HG03354 (cell line): ENCODE data around the gene TESK1.
"Not testable (repeated sequence)": the region's sequence is repeated elsewhere in the genome, so short reads cannot be mapped to it uniquely, and the experiment has no call there.

Experiments used
- ATAC-seq: cut with Tn5 transposase; IDR thresholded peaks from one replicate; pipeline ENCODE4 v1.9.1; 2021; ENCODE audit warnings: mild to moderate bottlenecking; ENCODE audit not compliant: unreplicated experiment, poor library complexity, severe bottlenecking

TESK1 gene

DNA sequence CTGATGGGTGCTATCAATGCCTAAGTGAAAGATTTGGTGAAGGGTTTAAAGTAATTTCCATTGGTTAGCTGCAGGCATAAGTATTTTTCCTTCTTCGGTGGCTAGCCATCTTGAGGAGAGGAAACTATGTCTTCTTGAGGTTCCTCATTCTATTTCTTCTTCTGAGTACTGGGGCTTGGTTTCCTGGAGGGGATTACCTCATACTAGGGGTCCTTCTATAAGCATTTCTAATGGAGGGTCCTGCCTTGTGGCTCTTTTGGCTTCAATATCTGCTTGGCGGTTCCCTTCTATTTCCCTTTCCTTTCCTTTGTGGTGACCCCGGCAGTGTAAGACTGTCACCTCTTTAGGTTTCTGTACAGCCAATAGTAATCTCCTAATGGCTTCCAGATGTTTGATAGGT lies 36.4 kb downstream of the TESK1 start:
- not testable (repeated sequence) for ATAC-seq

DNA sequence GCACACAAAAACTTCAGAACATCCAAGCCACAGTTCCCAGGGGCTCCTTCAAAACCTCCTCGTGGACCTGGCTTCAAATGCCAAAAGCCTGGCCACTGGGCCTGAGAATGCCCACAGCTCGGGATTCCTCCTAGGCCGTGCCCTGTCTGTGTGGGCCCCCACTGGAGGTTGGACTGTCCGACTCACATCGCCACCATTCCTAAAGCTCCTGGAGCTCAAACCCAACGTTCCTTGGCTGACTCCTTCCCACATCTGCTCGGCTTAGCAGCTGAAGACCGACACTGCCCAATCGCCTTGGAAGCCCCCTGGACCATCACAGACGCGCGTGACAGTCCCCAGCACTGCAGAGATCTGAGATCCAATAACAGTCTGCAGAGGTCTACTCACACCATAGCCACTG lies 38.0 kb downstream of the TESK1 start:
- ATAC-seq = no peak

DNA sequence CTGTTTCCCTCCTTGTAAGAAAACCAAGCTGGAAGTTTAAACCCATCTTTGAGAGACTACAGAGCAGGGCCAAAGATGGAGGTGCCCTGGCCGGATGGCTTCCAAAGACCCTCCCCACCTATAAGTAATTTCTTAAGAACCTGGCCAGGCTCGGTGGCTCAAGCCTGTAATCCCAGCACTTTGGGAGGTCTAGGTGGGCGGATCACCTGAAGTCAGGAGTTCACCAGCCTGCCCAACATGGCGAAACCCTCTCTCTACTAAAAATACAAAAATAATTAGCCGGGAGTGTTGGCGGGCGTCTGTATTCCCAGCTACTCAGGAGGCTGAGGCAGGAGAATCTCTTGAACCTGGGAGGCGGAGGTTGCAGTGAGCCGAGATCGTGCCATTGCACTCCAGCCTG lies 40.7 kb downstream of the TESK1 start:
- not testable (repeated sequence) for ATAC-seq

DNA sequence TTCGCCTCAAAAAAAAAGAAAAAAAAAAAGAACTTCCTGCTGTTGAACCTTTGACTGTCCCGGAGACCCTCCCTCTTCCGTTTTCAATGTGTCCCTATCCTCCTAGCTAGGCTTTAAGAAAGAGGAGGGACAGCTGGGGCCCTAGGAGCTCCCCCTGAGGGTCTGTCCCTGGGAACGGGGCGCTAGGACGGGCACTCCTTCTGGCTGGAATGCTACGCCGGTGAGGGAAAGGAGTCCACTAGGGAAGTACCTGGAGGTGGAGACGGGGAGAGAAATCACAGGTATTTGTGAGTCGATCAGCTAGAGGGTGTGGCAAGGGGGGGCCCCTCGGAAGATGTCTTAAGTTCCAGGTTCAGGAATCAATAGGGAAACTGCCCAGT lies 41.1 kb downstream of the TESK1 start:
- ATAC-seq = no peak

DNA sequence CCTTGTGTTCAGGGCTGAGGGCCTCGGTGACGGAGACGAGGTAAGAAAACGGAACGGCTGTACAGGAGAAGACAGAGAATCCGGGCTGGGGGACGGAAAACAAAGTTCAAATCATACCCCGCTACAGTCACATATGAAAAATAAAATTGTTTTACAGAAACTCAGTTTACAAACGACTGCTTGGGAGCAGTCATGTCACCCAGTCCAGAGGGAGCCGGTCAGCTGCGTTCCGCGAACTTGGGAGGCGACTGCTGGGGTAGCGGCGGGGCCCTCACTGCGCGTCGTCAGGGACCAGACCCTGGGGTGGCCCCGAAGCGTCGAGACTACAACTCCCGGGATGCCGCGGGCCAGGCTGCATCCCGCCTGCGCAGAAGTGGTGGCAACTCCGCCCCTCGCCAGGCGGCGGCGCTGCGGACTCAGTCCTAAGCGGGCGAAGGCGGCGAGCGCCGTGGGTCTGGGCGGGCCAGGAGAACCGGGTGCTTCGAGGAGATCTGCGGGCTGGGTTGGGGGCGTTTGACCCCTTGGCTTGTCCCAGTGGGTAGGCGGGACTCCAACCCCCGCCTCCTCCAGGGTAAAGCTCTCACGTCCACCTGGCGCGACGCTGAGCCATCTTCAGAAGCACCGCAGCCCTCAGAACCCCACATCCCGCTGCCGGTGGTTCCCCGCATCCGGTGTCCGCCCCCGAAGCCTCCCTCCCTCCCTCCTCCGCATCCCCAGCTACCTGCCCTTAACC lies 41.6 kb downstream of the TESK1 start:
- ATAC-seq = peak; percentile 87

DNA sequence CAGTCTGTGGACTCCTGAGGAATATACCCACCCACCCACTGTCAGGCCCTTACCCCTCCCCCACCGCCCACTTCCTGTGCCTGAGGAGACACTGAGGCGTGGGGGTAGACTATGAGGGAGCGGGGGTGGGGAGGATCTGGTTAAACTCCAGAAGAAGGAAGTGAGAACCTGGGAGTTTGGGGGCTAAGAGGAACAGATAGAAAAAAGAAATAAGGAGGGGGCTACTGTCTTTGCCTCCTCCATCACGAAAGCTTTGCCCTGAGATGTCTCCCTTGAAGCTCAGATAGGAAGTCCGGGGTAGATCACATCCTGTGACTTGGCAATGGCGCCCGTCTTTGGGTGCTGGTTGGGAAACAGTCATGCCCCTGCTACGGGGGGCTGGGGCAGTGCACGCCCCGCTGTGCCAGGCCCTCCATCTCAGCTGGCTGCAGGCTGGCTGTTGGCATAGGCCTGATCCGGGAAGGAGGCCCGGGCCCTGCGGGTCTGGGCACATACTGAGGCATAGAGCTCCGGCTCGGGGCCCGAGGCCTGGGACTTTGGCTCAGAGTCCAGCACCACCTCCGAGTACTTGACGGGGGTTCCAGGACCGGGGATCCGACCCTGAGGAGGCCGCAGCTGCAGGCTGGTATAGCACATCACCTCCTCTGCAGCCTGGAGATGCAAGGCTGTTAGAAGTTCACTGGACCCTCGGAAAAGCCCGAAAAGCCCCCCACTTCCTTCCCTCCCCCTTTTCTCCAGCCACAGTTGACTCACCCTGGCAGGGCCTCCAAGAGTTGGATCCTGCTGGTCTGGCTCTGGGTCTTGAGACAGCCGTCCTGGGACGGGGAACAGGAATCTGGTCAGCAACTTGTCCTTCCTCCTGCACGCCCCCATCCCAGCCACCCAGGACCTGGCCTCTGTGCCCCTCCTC lies 44.6 kb downstream of the TESK1 start:
- ATAC-seq = no peak

DNA sequence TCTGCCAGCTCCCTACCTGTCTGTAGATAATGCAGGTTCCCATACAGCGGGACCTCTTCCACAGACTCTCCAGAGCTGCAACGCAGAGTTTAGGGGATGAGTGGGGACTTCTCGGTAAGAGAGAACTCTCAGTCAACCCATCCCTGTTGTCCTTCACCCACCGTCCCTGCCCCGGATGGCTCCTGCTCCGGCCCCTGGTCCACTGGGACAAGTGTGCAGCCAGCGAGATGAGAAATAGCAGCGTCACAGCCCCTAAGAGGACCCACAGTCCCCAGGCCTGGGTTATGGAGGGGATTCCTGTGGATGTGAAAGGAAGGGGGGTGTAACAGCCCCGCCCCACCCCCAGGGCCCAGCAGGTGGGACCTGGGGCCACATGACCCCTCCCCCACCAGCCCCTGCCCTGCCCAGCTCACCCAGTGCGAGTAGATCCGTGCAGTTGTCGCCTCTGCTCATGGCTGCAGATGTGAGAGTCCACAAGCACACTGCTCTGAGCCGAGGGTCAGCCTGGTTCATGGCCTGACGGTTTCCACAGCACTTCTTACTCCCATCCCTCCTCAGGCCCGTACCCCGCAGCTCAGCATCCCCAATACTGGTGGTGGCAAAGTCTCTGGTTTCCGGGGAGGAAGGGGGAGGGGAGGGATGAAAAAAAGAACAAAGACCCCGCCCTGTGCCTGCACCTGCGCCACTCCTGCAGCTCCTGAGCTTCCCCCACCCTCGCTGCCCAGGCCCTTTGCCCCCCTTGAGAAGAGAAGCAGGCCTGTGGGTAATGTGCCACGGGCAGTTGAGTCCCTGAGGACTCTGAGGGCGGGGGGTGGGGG lies 45.5 kb downstream of the TESK1 start, which contains the start of gene SIT1:
TSS of gene SIT1 (minus strand) at position 591 of the 818 bp plus-strand sequence. CDS start at position 513, 78 bp downstream.
- no peak for ATAC-seq

DNA sequence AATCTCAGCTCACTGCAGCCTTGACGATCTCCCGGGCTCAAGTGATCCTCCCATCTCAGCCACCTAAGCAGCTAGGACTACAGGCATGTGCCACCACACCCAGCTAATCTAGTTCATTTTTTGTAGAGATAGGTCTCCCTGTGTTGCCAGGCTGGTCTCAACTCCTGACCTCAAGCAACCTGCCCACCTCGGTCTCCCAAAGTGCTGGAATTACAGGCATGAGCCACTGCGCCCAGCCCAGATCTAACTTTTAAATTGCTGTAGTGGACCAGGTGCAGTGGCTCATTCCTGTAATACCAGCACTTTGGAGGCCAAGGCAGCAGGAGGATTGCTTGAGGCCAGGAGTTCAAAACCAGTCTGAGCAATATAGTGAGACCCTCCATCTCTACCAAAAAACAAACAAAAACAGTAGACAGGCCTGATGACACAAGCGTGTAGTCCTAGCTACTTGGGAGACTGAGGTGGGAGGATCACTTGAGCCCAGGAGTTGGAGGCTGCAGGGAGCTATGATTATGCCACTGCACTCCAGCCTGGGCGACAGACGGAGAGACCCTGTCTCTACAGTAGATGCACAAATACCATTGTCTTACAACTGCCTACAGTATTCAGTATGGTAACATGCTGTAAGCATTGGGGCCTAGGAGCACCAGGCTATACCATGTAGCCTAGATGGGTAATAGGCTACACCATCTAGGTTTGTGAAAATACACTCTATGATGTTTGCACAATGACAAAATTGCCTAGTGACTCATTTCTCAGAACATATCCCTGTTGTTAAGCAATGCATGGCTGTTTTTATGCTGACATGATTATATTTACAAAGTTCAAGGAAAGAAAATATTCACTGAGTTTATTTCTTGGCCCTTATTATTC lies 47.1 kb downstream of the TESK1 start:
- ATAC-seq = no peak

DNA sequence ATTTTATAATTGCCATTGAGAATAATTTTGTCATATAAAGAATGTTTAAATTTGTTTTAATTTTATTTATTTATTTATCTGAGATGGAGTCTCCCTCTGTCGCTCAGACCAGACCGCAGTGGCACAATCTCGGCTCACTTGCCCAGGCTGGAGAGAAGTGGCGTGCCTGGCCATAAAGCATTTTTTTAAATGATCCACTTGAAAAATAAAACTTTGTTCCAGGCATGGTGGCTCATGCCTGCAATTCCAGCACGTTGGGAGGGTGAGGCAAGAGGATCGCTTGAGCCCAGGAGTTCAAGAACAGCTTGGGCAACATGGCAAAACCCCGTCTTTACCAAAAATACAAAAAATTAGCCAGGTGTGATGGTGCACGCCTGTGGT lies 47.8 kb downstream of the TESK1 start:
- no peak for ATAC-seq

DNA sequence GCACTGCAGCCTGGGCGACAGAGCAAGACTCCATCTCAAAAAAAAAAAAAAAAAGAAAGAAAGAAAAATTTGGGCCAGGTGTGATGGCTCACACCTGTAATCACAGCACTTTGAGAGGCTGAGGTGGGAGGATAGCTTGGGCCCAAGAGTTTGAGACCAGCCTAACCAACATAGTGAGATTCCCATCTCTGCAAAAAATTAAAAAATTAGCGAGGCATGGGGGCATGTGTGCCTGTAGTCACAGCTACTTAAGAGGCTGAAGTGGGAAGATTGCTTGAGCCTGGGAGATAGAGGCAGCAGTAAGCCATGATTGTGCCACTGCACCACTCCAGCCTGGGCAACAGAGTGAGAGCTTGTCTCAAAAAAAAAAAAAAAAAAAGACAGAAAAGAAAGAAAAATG lies 48.5 kb downstream of the TESK1 start:
- no peak for ATAC-seq

DNA sequence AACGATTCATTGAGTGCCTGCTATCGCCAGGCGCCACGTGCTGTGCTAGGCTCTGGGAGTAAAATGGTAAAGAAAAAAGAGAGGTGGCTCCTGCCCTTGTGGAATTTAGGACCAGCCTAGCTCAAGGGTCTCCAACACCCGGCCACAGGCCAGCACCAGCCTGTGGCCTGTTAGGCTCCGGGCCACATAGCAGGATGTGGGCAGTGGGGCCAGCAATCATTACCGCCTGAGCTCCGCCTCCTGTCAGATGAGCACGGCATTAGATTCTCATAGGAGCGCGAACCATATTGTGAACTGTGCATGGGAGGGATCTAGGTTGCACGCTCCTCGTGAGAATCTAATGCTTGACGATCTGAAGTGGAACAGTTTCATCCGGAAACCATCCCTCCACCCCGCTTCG lies 51.3 kb downstream of the TESK1 start:
- no peak for ATAC-seq

DNA sequence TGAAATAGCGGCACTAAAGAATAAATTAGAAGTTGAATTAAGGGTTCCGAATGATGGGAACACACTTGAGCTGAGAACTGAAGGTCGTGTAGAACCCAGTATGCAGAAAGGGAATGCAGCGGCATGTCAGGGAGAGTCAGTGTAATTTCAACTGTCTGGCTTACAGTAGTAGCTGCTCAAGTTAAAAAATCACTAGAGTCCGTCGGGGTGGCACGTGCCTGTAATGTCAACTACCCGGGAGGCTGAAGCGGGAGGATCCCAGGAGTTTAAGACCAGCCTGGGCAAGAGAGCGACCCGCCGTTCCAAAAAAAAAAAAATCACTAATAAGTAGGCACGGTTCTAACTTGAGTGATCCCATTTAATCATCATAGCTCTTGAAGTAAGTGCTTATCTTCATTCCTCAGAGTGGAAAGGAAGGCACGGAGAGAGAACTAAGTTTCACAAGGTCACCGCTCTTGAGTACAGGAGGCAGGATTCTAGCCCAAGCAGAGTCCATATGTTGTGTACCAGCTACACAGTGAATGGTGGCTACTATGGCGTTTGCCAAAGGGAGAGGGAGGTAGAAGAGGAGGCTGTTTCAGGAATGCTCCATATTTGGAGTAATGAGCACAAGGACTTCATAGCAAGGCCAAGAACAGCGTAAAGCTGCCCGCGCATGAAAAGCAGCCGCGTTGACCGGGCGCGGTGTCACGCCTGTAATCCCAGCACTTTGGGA lies 51.9 kb downstream of the TESK1 start:
- no peak for ATAC-seq

DNA sequence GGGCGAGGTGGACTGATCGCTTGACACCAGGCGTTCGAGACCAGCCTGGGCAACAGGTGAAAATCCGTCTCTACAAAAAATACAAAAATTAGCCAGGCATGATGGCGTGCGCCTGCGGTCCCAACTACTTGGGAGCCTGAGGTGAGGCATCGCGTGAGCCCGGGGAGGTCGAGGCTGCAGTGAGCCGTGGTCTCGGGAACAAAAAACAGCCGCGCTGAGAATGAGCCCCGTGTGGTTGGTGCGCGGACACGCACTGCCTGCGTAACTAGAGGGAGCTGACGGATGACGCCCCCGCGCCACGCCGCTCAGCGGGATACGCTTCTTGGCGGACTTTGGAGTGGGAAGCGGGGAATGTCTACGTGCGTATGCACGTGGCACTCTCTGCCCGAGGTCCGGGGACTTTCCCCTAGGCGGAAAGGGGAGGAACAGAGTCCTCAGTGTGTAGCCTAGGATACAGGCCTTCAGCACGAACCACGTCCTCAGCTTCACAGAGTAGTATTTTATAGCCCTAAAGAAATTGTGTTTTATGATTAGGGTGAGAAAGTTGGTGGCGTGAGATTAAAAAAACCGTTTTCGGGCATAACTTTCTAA lies 52.6 kb downstream of the TESK1 start, which contains the start of gene RMRP:
TSS of gene RMRP (minus strand) at position 474 of the 591 bp plus-strand sequence.
- peak; percentile 86 for ATAC-seq

DNA sequence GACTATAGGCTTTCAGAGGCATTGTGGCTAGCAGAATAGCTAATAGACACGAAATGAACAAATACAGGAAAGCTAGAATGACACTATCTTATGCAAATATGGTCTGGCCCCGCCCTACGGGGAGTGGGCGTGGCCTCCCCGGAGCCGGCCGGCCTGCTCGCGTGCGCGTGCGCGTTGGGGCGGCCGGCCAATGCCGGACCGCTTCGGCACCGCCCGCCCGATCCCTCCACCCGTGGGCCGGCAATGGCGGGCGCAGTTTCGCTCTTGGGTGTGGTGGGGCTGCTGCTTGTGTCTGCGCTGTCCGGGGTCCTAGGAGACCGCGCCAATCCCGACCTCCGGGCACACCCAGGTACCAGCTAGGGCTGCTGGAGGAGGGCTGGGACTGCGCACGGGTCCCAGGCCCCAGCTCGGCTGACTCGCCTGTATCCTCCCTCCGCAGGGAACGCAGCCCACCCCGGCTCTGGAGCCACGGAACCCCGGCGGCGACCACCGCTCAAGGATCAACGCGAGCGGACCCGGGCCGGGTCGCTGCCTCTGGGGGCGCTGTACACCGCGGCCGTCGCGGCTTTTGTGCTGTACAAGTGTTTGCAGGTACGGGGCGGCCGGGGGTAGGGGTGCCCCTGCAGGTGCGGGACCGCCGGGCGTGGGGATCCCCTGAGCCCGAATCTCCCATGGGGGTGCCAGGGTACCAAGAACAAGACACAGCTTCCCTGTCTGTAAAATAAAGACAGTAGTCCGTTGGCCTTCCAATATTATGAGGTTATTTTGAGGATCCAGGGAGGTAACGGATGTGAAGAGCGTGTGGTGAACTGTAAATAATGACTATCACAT lies 53.3 kb downstream of the TESK1 start, which contains the start of gene CCDC107:
TSS of gene CCDC107 (plus strand) at position 156 of the 831 bp plus-strand sequence. CDS start at position 244, 88 bp downstream.
- peak; percentile 72 for ATAC-seq

DNA sequence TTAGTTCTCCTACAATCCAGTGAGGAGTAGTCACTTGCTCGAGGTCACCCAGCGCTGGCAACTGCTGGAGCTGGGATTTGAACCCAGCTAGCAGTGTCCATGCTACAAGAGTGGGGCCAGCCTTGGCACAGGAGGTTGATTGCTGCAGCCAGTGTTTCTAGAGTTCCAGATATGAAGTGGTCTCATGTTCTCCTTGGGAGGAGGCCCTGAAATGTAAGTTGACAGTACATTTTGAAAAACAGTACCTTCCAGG lies 53.8 kb downstream of the TESK1 start:
- ATAC-seq = peak; percentile 2

DNA sequence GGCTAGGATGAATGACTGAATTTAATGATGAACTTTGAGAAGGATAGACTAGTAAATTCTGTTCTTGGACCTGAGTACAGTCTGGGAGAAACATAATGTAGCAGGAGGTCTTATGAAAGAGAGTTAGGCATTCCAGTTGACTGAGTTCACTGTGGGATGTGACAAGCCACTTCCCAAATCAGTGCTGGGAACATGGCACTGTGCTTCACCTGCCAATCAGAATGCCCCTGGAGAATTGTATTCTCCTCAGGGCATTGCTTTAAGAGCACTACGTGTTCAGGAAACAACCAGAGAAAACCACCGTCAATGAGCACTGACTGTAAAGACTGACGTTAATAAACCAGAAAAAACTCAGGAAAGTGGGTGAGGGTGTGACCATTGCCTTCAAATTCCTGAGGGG lies 54.3 kb downstream of the TESK1 start:
- ATAC-seq = no peak
